IMR-90 (cell line): ENCODE data around the gene ERRFI1.

Source experiments
- BHLHE40 ChIP-seq: fragments of 150-350 bp; IDR thresholded peaks from 2 replicates; pipeline ENCODE4 v1.6.1; 2016; ENCODE audit warnings: mild to moderate bottlenecking, low read depth, low read length
- CTCF ChIP-seq: conservative IDR thresholded peaks from 2 replicates; pipeline ENCODE4 v1.5.1; 2012; ENCODE audit warnings: mild to moderate bottlenecking, low read depth, low read length, improper control_type of control experiment
- MAFK ChIP-seq: IDR thresholded peaks from 2 replicates; pipeline ENCODE4 v1.6.1; 2012; ENCODE audit warnings: low read depth, low read length, improper control_type of control experiment
- POLR2A ChIP-seq: IDR thresholded peaks from 2 replicates; pipeline ENCODE4 v1.6.1; 2012; ENCODE audit warnings: mild to moderate bottlenecking, low read depth, low read length
- RAD21 ChIP-seq: IDR thresholded peaks from 2 replicates; pipeline ENCODE4 v1.6.1; 2012; ENCODE audit warnings: low read length, improper control_type of control experiment

- TF ChIP-seq RAD21 (no peak), CTCF (no peak), MAFK (no peak), BHLHE40 (no peak), POLR2A (no peak)
These were observed 30.7 kb downstream of the ERRFI1 start for GRCh38 chr1:7995437-7995836.
